ENCODE measurements around the gene CDH5.

CDH5 gene

GRCh38 chr16:66354034-66354909, 12.2 kb upstream of the CDH5 start:
- DNase-seq = no peak

GRCh38 chr16:66355526-66355925, 11.0 kb upstream of the CDH5 start:
- DNase-seq = no peak

GRCh38 chr16:66357523-66357928, 9.0 kb upstream of the CDH5 start:
- peak; percentile 69 for DNase-seq

GRCh38 chr16:66358231-66358630, 8.3 kb upstream of the CDH5 start:
- no peak for DNase-seq

GRCh38 chr16:66359012-66359411, 7.5 kb upstream of the CDH5 start:
- no peak for DNase-seq

- no peak for DNase-seq
These were observed 6.5 kb upstream of the CDH5 start for GRCh38 chr16:66359811-66360608.

- DNase-seq = no peak
These were observed 5.7 kb upstream of the CDH5 start for GRCh38 chr16:66360624-66361324.

- DNase-seq = no peak
These were observed 4.8 kb upstream of the CDH5 start for GRCh38 chr16:66361604-66362135.

- no peak for DNase-seq
These were observed 3.2 kb upstream of the CDH5 start for GRCh38 chr16:66363211-66363777.

- no peak for DNase-seq
These were observed 2.2 kb upstream of the CDH5 start for GRCh38 chr16:66364117-66364958.

- no peak for DNase-seq
These were observed 1.6 kb upstream of the CDH5 start for GRCh38 chr16:66364959-66365306.

GRCh38 chr16:66365651-66366050, 840 bp upstream of the CDH5 start:
- DNase-seq = peak; percentile 70

- DNase-seq = no peak
These were observed 1.7 kb downstream of the CDH5 start for GRCh38 chr16:66367968-66368891.

GRCh38 chr16:66369055-66369592, 2.6 kb downstream of the CDH5 start:
- DNase-seq = peak; percentile 35

GRCh38 chr16:66370786-66371684, 4.5 kb downstream of the CDH5 start:
- no peak for DNase-seq

- no peak for DNase-seq
These were observed 5.8 kb downstream of the CDH5 start for GRCh38 chr16:66372078-66372897.

GRCh38 chr16:66372898-66373155, 6.3 kb downstream of the CDH5 start:
- no peak for DNase-seq

GRCh38 chr16:66373667-66374066, 7.2 kb downstream of the CDH5 start:
- no peak for DNase-seq

GRCh38 chr16:66374176-66374575, 7.7 kb downstream of the CDH5 start:
- DNase-seq = peak; percentile 34
